ENCODE results near the gene ALOX12B.

GRCh38 chr17:8125947-8126490 lies 38.5 kb upstream of the ALOX12B start:
- TF ChIP-seq POLR2A (IDR thresholded peaks at IDR 0.05; ENCODE audit: low read depth, low read length), result no peak
- no peak for TF ChIP-seq TAF1 (IDR thresholded peaks at IDR 0.05; ENCODE audit: borderline replicate concordance, low read depth, low read length)
- no peak for TF ChIP-seq POLR2AphosphoS5 (IDR thresholded peaks at IDR 0.05; ENCODE audit: low read depth, low read length)
